Activated CD4-positive, alpha-beta memory T cell treated with anti-CD3 and anti-CD28 coated beads, Interleukin-2, amount 10 ng/mL, durations not matched to agents 7 days and 5 days (primary cell): Measurements from ENCODE around the gene DNAI4. TPM values are rescaled to one million over a fixed set of nuclear protein-coding genes. Genes with fewer than 3 reads are reported as not detected.
A peak's percentile ranks its signal among the peaks of the same experiment; 100 is the strongest.
"Not testable (repeated sequence)": the region's sequence is repeated elsewhere in the genome, so short reads cannot be mapped to it uniquely, and the experiment has no call there.

Experiments
- CTCF ChIA-PET: fragments of 350-600 bp; sonication (Branson Sonifier 250); formaldehyde crosslinking; loops from one replicate; lab custom pipeline; 2021; ENCODE audit warnings: antibody characterized with exemption, inconsistent platforms; lab: Charles Lee
- POLR2A ChIA-PET: fragments of 350-600 bp; sonication (Branson Sonifier 250); formaldehyde crosslinking; loops from one replicate; lab custom pipeline; 2021; ENCODE audit warnings: antibody characterized with exemption; lab: Charles Lee
- DNase-seq: peaks from one replicate; pipeline ENCODE4 v3.0.0-alpha.2; 2020
- H3K27ac Mint-ChIP-seq: one replicate; pipeline ENCODE4 v1.8.0; 2021; ENCODE audit warnings: mild to moderate bottlenecking, mixed read lengths
- H3K27me3 Mint-ChIP-seq: one replicate; pipeline ENCODE4 v1.8.0; 2021; ENCODE audit warnings: mixed read lengths
- H3K36me3 Mint-ChIP-seq: one replicate; pipeline ENCODE4 v1.8.0; 2021; ENCODE audit warnings: low read depth, mixed read lengths
- H3K4me1 Mint-ChIP-seq: one replicate; pipeline ENCODE4 v1.8.0; 2021; ENCODE audit warnings: mixed read lengths
- H3K4me3 Mint-ChIP-seq: one replicate; pipeline ENCODE4 v1.8.0; 2021; ENCODE audit warnings: mild to moderate bottlenecking, mixed read lengths
- H3K9me3 Mint-ChIP-seq: one replicate; pipeline ENCODE4 v1.8.0; 2021; ENCODE audit warnings: mixed read lengths
- total RNA-seq, 2 experiments: library from RNA; stranded (reverse); gene quantifications; one replicate each; pipeline ENCODE4 v1.2.3, GENCODE V29; 2021

Gene DNAI4
- total RNA-seq, 2 experiments from 2014 or later, result 1.4 to 2.7 TPM

- DNase-seq, result no peak
- H3K36me3 Mint-ChIP-seq, result peaks cover 18% of the 10 kb centered on the region
- CTCF ChIA-PET, result interaction anchor here (1.0 to 2.2 kb wide), 5 partner anchors 8 to 199 kb away, joined by 3 to 7 read pairs (median 4); partner anchors contain the start of gene SLC35D1
- no peaks in the 10 kb centered on the region for H3K9me3 Mint-ChIP-seq
- H3K27ac Mint-ChIP-seq, result peak overlapping the region; percentile 89
- POLR2A ChIA-PET, result interaction anchor here (0.9 to 3.2 kb wide), 13 partner anchors 9 to 760 kb away, joined by 3 to 23 read pairs (median 6); partner anchors contain the start of genes GADD45A, SERBP1 and SLC35D1
- no peaks in the 10 kb centered on the region for H3K27me3 Mint-ChIP-seq
- peaks cover 49% of the 10 kb centered on the region for H3K4me1 Mint-ChIP-seq
- H3K4me3 Mint-ChIP-seq, result peak overlapping the region; percentile 91
These were observed 878 bp upstream of the DNAI4 start for GRCh38 chr1:66925558-66925910.

GRCh38 chr1:66920543-66920942, 4.1 kb downstream of the DNAI4 start:
- Mint-ChIP-seq H3K9me3 (peaks cover 7% of the 10 kb centered on the region), H3K36me3 (peaks cover 14% of the 10 kb centered on the region), H3K4me1 (peaks cover 13% of the 10 kb centered on the region), H3K27ac (no peak overlapping the region), H3K4me3 (no peak overlapping the region), H3K27me3 (no peaks in the 10 kb centered on the region)
- no peak for DNase-seq
- ChIA-PET CTCF (no interaction called here), POLR2A (no interaction called here)

DNA sequence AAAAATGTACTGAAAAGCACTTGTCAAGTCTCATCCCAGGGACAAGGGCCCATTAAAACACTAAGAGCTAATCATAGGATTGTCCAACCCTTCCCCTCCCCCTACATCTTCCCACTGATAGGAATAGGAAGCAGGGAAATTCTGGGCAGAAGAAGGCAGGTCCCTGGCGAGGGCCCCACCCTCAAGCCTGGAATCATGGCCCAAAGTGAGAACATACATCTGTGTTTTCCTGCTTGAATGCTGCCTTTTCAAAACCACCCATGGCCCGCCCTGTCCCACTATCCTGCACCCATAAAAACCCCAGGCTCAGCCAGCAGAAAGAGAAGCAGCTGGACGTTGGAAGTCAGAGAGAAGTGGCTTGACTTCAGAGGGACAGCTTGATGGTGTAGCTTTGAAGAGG, 4.8 kb downstream of the DNAI4 start:
- ChIA-PET POLR2A (no interaction called here), CTCF (no interaction called here)
- DNase-seq, result no peak
- Mint-ChIP-seq H3K27ac (no peak overlapping the region), H3K4me3 (no peak overlapping the region), H3K9me3 (peaks cover 7% of the 10 kb centered on the region), H3K4me1 (peaks cover 13% of the 10 kb centered on the region), H3K36me3 (peaks cover 14% of the 10 kb centered on the region), H3K27me3 (no peaks in the 10 kb centered on the region)

DNA sequence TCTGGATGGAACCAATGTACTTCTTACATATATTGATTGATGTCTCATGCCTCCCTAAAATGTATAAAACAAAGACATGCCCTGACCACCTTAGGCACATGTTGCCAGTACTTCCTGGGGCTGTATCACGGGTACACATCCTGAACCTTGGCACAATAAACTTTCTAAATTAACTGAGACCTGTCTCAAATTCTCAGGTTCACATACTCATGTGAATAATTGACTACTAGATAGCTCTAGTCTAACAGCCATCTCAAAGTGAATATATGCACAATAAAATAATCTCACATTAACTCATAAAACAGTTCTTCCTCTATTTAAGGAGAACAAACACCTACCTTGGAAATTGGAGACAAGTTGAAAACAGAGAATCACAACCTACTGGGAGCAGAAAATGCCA, 5.6 kb downstream of the DNAI4 start:
- Mint-ChIP-seq H3K27ac (no peak overlapping the region), H3K4me1 (peaks cover 13% of the 10 kb centered on the region), H3K4me3 (no peak overlapping the region), H3K36me3 (peaks cover 14% of the 10 kb centered on the region), H3K9me3 (peaks cover 7% of the 10 kb centered on the region), H3K27me3 (no peaks in the 10 kb centered on the region)
- ChIA-PET CTCF (no interaction called here), POLR2A (no interaction called here)
- DNase-seq, result no peak

GRCh38 chr1:66917476-66917875, 7.2 kb downstream of the DNAI4 start:
- ChIA-PET POLR2A (no interaction called here), CTCF (no interaction called here)
- no peak for DNase-seq
- Mint-ChIP-seq H3K9me3 (peaks cover 7% of the 10 kb centered on the region), H3K27ac (no peak overlapping the region), H3K36me3 (peaks cover 14% of the 10 kb centered on the region), H3K27me3 (no peaks in the 10 kb centered on the region), H3K4me3 (no peak overlapping the region), H3K4me1 (peaks cover 2% of the 10 kb centered on the region)

GRCh38 chr1:66916320-66916719, 8.3 kb downstream of the DNAI4 start:
- no peak for DNase-seq
- Mint-ChIP-seq H3K4me3 (no peak overlapping the region), H3K27ac (no peak overlapping the region), H3K4me1 (no peaks in the 10 kb centered on the region), H3K9me3 (peaks cover 7% of the 10 kb centered on the region), H3K27me3 (no peaks in the 10 kb centered on the region), H3K36me3 (peaks cover 14% of the 10 kb centered on the region)
- ChIA-PET CTCF (no interaction called here), POLR2A (no interaction called here)

DNA sequence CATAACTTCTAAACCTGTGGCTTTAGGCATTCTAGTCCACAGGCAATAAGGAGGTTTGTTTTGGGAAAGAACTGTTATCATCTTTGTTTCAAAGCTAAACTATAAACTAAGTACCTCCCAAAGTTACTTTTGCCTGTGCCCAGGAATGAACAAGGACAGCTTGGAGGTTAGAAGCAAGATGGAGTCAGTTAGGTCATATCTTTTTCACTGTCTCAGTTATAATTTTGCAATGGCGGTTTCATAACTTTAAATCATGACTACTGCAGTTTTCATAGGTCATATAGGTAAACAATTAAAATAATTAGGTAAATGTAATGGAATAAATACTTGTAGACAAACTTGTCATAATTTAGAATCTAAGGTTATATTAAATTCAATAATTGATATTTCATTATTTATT, 9.5 kb downstream of the DNAI4 start:
- H3K4me3 Mint-ChIP-seq, DNase-seq, CTCF ChIA-PET, H3K4me1 Mint-ChIP-seq, H3K9me3 Mint-ChIP-seq, H3K27me3 Mint-ChIP-seq, H3K27ac Mint-ChIP-seq: not testable (repeated sequence)
- peaks cover 14% of the 10 kb centered on the region for H3K36me3 Mint-ChIP-seq
- POLR2A ChIA-PET, result interaction anchor here (1.4 kb wide), 1 partner anchor 9 kb away, joined by 5 read pairs; the partner anchor contains the start of genes DNAI4 and MIER1

GRCh38 chr1:66893712-66894111, 30.9 kb downstream of the DNAI4 start:
- DNase-seq, result no peak
- H3K9me3 Mint-ChIP-seq, result no peaks in the 10 kb centered on the region
- H3K4me3 Mint-ChIP-seq, result no peak overlapping the region
- POLR2A ChIA-PET, result no interaction called here
- no peak overlapping the region for H3K27ac Mint-ChIP-seq
- CTCF ChIA-PET, result no interaction called here
- H3K27me3 Mint-ChIP-seq, result no peaks in the 10 kb centered on the region
- H3K4me1 Mint-ChIP-seq, result no peaks in the 10 kb centered on the region
- no peaks in the 10 kb centered on the region for H3K36me3 Mint-ChIP-seq

DNA sequence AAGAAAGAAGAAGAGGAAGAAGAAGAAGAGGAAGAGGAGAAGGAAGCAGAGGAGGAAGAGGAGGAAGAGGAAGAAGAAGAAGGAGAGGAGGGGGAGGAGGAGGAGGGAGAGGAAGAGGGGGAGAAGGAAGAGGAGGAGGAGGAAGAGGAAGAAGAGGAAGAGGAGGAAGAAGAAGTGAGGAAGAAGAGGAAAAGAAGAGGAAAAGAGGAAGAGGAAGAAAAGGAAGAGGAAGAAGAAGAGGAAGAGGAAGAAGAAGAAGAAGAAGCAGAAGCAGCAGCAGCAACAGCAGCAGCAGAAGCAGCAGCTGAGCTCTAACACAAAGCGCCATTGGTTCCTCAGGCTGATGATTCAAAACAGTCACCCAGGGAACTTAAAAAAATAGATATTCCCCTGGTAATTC, 34.0 kb downstream of the DNAI4 start:
- no peak for DNase-seq
- CTCF ChIA-PET, result no interaction called here
- Mint-ChIP-seq H3K27me3 (no peaks in the 10 kb centered on the region), H3K36me3 (no peaks in the 10 kb centered on the region), H3K4me1 (no peaks in the 10 kb centered on the region), H3K27ac (no peak overlapping the region), H3K9me3 (no peaks in the 10 kb centered on the region), H3K4me3 (no peak overlapping the region)
- POLR2A ChIA-PET, result no interaction called here

DNA sequence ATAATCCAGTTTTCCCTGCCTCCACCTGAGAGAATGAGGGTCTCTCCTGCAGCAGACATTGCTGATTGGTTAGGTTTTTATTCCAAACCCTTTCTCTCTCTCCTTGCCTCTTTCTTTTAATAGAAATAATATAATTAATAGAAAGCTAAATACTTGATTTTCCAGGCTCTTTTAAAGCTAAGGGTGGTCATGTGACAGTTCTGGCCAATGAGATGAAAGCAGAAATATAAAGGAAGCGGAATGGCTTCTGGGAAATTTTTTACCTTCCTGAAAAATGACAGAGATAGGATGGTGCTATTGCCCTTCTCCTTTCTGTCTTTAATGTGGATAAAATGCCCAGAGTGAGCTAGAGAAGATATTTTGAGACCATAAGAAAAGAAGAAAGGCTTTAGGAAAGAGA, 35.6 kb downstream of the DNAI4 start:
- no peak overlapping the region for H3K4me3 Mint-ChIP-seq
- H3K27me3 Mint-ChIP-seq, result no peaks in the 10 kb centered on the region
- no peaks in the 10 kb centered on the region for H3K9me3 Mint-ChIP-seq
- H3K27ac Mint-ChIP-seq, result no peak overlapping the region
- no peaks in the 10 kb centered on the region for H3K4me1 Mint-ChIP-seq
- ChIA-PET CTCF (no interaction called here), POLR2A (no interaction called here)
- H3K36me3 Mint-ChIP-seq, result no peaks in the 10 kb centered on the region
- no peak for DNase-seq

- POLR2A ChIA-PET, result no interaction called here
- Mint-ChIP-seq H3K27me3 (no peaks in the 10 kb centered on the region), H3K36me3 (no peaks in the 10 kb centered on the region), H3K27ac (no peak overlapping the region), H3K4me1 (no peaks in the 10 kb centered on the region), H3K4me3 (no peak overlapping the region), H3K9me3 (peaks cover 1% of the 10 kb centered on the region)
- CTCF ChIA-PET, result no interaction called here
- no peak for DNase-seq
These were observed 48.0 kb downstream of the DNAI4 start for GRCh38 chr1:66876664-66877063.

DNA sequence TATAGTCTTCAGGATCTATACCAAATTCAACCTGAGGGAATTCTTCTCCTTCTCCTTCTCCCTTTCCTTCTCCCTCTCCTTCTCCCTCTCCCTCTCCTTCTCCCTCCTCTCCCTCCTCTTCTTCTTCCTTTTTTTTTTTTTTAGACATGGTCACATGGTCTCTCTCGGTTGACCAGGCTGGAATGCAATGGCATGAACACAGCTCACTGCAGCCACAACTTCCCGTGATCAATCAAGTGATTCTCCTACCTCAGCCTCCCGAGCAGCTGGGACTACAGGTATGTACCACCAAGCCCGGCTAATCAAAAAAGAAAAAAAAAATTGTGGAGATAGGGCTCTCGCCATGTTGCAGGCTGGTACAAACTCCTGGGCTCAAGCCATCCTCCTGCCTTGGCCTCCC, 51.5 kb downstream of the DNAI4 start:
- Mint-ChIP-seq H3K9me3 (no peaks in the 10 kb centered on the region), H3K4me1 (no peaks in the 10 kb centered on the region), H3K36me3 (no peaks in the 10 kb centered on the region), H3K27me3 (no peaks in the 10 kb centered on the region), H3K4me3 (no peak overlapping the region), H3K27ac (no peak overlapping the region)
- POLR2A ChIA-PET, result no interaction called here
- CTCF ChIA-PET, result no interaction called here
- no peak for DNase-seq

- CTCF ChIA-PET, H3K4me1 Mint-ChIP-seq, H3K27me3 Mint-ChIP-seq, H3K36me3 Mint-ChIP-seq, DNase-seq, H3K27ac Mint-ChIP-seq, POLR2A ChIA-PET, H3K9me3 Mint-ChIP-seq, H3K4me3 Mint-ChIP-seq: not testable (repeated sequence)
These were observed 52.6 kb downstream of the DNAI4 start for GRCh38 chr1:66872024-66872423.

DNA sequence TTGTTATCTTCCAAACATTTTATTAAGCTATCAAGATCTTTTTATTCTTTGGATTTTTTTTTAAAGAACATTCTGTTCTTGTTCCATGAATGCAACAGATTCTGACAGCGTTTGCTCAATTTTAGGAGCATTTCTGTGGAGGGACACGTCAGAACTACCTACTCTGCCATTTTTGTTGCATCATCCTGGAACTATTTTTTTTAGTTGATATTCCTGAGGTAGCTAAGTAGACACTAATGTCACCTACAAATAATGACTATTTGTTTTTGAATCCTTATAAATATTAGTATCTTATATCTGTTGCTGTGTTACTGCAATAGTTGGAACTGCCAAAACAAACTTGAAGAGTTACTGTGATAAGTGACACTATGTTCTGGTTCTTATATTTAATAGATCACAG, 57.2 kb downstream of the DNAI4 start:
- ChIA-PET CTCF (no interaction called here), POLR2A (no interaction called here)
- no peak for DNase-seq

More for the DNA sequence above, 57.2 kb downstream of the DNAI4 start:
- Mint-ChIP-seq H3K27me3 (no peaks in the 10 kb centered on the region), H3K4me3 (no peak overlapping the region), H3K4me1 (no peaks in the 10 kb centered on the region), H3K36me3 (no peaks in the 10 kb centered on the region), H3K27ac (no peak overlapping the region), H3K9me3 (no peaks in the 10 kb centered on the region)
